ENCODE results near the gene NR5A2. TPM values are rescaled to one million over a fixed set of nuclear protein-coding genes. Genes with fewer than 3 reads are reported as not detected.

NR5A2 gene
- total and polyA plus RNA-seq, 10 of the 15 experiments (the other 5 are each of a cell fraction or from before 2014, with no cell fraction given) = 0.02 to 0.60 (median 0.15) TPM; not detected in 1

GRCh38 chr1:200213921-200214320 is 186.4 kb downstream of the NR5A2 start:
- ChIA-PET POLR2A (no interaction called here), SMC1A (ENCODE audit: uncharacterized antibody, unreplicated experiment) (interaction anchor here (1.0 kb wide), 1 partner anchor 17 kb away, joined by 4 read pairs; no protein-coding TSS in a partner anchor), CTCF (no interaction called here), RAD21 (ENCODE audit: unreplicated experiment) (no interaction called here)
- in situ Hi-C loops (cut with MboI) (no loop called here), intact Hi-C loops (cut with micrococcal nuclease; ENCODE audit: unreplicated experiment) (no loop called here)
- Histone ChIP-seq H3K36me3 (ENCODE audit: control insufficient read depth in 2 of 2, insufficient read depth in 2 of 2, low read length in 1 of 2) (no peaks in the 10 kb centered on the region), H3K27ac (ENCODE audit: control insufficient read depth, insufficient read depth) (no peak overlapping the region), H4K20me1 (ENCODE audit: control insufficient read depth, insufficient read depth) (no peaks in the 10 kb centered on the region), H3K27me3 (replicated peaks in 1 of 2; ENCODE audit: control insufficient read depth in 2 of 2, insufficient read depth in 2 of 2, low read length in 1 of 2) (no peaks in the 10 kb centered on the region), H3K9ac (ENCODE audit: control insufficient read depth, insufficient read depth, low read length) (no peak overlapping the region), H3K4me3 (no peak overlapping the region), H3K9me3 (replicated peaks; ENCODE audit: control insufficient read depth, insufficient read depth, low read length) (no peaks in the 10 kb centered on the region; the same call in 2 of the 3 replicates), H2AFZ (ENCODE audit: control insufficient read depth, low read depth, low read length) (no peak overlapping the region), H3K4me2 (ENCODE audit: control insufficient read depth, insufficient read depth) (no peak overlapping the region), H3K79me2 (ENCODE audit: control insufficient read depth, insufficient read depth, low read length) (no peaks in the 10 kb centered on the region), H3K4me1 (ENCODE audit: control insufficient read depth, insufficient read depth, low read length) (peaks cover 7% of the 10 kb centered on the region)
- 51% methylated on average over 15 of the region's 15 CpGs for WGBS (ENCODE audit: insufficient coverage, insufficient replicate concordance, low lambda C conversion rate, missing lambda C conversion rate)
- no peak for DNase-seq (ENCODE audit: low read depth, low spot score)
- no TSS peak for BruUV-seq (replicated peaks)
- no peak for ATAC-seq
- TF ChIP-seq ZNF384 (IDR thresholded peaks at IDR 0.05; ENCODE audit: borderline replicate concordance, low read depth, low read length) (no peak), POU2F2 (IDR thresholded peaks at IDR 0.05; ENCODE audit: borderline replicate concordance, low read depth, low read length) (no peak), ZBED1 (IDR thresholded peaks at IDR 0.05; ENCODE audit: borderline replicate concordance) (no peak), LARP7 (IDR thresholded peaks at IDR 0.05) (no peak), ZNF207 (IDR thresholded peaks at IDR 0.05; ENCODE audit: borderline replicate concordance) (no peak), NFYA (IDR thresholded peaks at IDR 0.05; ENCODE audit: borderline replicate concordance, low read depth, low read length) (no peak), HDAC2 (IDR thresholded peaks at IDR 0.05) (no peak), TAF1 (IDR thresholded peaks at IDR 0.05; ENCODE audit: borderline replicate concordance, low read depth, low read length) (no peak), CREM (IDR thresholded peaks at IDR 0.05; ENCODE audit: low read depth) (no peak), CHD1 (IDR thresholded peaks at IDR 0.05; ENCODE audit: low read depth, low read length) (no peak), NKRF (conservative IDR thresholded peaks at IDR 0.05) (no peak)
- TF ChIP-seq, protein P1, sequence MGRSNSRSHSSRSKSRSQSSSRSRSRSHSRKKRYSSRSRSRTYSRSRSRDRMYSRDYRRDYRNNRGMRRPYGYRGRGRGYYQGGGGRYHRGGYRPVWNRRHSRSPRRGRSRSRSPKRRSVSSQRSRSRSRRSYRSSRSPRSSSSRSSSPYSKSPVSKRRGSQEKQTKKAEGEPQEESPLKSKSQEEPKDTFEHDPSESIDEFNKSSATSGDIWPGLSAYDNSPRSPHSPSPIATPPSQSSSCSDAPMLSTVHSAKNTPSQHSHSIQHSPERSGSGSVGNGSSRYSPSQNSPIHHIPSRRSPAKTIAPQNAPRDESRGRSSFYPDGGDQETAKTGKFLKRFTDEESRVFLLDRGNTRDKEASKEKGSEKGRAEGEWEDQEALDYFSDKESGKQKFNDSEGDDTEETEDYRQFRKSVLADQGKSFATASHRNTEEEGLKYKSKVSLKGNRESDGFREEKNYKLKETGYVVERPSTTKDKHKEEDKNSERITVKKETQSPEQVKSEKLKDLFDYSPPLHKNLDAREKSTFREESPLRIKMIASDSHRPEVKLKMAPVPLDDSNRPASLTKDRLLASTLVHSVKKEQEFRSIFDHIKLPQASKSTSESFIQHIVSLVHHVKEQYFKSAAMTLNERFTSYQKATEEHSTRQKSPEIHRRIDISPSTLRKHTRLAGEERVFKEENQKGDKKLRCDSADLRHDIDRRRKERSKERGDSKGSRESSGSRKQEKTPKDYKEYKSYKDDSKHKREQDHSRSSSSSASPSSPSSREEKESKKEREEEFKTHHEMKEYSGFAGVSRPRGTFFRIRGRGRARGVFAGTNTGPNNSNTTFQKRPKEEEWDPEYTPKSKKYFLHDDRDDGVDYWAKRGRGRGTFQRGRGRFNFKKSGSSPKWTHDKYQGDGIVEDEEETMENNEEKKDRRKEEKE (IDR thresholded peaks at IDR 0.05) = no peak
- TF ChIP-seq, protein P2, sequence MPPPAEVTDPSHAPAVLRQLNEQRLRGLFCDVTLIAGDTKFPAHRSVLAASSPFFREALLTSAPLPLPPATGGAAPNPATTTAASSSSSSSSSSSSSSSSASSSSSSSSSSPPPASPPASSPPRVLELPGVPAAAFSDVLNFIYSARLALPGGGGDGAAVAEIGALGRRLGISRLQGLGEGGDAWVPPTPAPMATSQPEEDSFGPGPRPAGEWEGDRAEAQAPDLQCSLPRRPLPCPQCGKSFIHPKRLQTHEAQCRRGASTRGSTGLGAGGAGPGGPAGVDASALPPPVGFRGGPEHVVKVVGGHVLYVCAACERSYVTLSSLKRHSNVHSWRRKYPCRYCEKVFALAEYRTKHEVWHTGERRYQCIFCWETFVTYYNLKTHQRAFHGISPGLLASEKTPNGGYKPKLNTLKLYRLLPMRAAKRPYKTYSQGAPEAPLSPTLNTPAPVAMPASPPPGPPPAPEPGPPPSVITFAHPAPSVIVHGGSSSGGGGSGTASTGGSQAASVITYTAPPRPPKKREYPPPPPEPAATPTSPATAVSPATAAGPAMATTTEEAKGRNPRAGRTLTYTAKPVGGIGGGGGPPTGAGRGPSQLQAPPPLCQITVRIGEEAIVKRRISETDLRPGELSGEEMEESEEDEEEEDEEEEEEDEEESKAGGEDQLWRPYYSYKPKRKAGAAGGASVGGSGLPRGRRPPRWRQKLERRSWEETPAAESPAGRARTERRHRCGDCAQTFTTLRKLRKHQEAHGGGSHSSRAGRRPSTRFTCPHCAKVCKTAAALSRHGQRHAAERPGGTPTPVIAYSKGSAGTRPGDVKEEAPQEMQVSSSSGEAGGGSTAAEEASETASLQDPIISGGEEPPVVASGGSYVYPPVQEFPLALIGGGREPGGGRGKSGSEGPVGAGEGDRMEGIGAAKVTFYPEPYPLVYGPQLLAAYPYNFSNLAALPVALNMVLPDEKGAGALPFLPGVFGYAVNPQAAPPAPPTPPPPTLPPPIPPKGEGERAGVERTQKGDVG (CRISPR knock-in tag; IDR thresholded peaks at IDR 0.05) = no peak
- no peak for FAIRE-seq

Data from GM12878 (cell line).